GOT3 (cell line): ENCODE data around the gene LRRC23.
A peak's percentile ranks its signal among the peaks of the same experiment; 100 is the strongest.
"Not testable (repeated sequence)": the region's sequence is repeated elsewhere in the genome, so short reads cannot be mapped to it uniquely, and the experiment has no call there.

Source experiments
- DNase-seq: peaks from one replicate; lab custom pipeline; 2025; ENCODE audit warnings: mixed read lengths; lab: John Stamatoyannopoulos, UW

The LRRC23 gene

DNA sequence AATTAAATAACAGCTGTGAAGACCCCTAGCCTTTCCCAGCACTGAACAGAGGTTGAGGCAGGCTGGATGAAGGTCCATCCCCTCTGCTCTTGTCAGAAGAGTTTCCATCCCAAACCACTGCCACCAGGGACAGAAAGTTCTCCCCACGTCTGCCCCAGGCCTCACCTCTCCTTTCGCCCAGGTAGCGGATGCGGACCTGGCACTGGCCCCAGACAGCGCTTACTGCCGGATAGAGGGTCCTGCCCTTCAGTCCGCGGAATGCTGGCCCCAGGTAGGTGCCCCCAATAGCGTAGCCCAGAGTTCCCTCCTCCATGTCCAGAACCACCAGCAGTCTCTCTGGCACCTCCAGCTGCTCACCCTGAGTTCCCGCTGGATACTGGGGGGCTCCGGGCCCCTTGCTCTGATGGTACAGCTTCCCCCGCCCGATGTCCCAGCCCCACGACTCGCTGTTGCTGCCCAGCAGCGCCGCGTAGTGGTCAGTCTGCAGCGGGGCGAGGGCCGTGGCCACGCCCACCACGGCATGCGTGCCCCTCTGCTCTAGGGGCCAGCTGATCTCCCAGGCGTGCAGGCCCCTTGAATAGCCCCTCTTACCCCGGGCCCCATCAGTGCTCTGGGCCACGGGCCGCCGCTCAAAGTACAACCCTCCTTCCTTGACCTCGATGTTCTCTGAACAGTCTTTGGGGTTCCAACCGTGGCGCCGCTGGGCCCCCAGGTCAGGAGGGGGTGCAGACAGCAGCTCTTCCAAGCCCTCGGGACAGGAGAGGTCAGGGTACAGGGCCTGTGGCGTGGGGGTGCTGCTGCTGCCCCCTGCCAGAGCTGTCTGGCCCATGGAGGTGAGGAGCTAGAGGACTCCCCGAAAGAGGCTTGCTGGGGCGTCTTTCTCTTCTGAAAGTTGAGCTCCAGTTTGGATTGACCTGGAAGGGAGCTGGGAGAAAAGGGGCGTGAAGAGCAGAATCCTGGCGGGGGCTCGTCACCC, 32.3 kb upstream of the LRRC23 start:
- DNase-seq = peak; percentile 52

DNA sequence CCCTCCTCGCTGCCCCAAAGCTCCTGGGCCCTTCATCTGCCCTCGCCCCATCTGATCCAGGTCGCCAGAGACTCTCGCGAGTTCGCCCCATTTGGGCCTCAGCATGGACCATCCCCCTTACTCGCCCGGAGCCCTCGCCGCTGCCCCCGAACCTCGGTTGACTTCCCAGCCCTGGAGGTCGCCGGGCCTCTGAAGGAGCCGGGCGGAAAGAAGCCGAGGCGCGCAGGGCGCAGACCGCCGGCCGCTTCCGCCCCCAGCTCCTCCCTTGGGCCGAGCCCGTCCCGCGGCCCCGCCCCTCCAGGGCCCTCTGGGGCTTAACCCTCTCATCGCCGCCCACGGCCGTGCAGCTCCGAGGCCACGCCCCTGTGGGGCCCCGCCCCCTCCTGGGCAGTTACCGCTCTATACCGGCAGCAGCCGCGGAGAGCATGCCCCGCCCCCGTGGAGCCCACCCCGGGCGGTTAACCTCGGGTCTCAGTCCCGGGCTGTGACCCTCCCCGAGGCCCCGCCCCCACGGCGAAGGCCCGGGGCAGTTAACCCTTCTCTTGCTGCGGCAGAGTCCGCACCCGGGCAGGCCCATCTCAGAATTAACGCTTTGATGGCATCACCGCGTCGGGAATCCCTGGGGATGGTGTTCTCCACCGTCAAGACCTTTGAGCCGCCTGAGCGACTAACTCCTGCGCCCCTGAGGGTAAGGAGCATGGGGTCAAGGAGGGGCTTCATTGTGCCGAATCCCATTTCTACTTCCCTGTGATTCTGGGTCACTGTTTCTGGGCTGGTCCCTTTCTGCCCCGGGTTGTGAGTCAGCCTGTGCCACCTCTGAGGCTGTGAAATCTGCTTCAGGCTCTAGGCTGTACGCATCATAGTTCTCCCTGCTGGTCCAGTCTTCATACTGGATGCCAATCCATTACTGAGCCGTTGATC, 31.3 kb upstream of the LRRC23 start, which contains the start of gene SPSB2:
SPSB2 (minus strand) TSS at position 210 of the 921 bp plus-strand sequence. CDS start 402 bp downstream, outside the sequence.
- DNase-seq = peak; percentile 97

DNA sequence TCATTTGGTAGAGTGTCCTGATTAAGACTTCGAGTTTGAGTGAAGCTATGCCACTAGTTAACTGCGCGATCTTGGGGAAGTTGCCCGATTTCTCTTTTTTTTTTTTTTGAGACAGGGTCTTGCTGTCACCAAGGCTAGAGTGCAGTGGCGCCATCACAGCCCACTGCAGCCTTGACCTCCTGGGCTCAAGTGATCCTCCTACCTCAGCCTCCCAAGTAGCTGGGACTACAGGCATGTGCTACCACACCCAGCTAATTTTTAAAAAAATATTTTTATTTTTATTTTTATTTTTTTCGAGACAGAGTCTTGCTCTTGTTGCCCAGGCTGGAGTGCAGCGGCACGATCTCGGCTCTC, 30.6 kb upstream of the LRRC23 start:
- DNase-seq = not testable (repeated sequence)

DNA sequence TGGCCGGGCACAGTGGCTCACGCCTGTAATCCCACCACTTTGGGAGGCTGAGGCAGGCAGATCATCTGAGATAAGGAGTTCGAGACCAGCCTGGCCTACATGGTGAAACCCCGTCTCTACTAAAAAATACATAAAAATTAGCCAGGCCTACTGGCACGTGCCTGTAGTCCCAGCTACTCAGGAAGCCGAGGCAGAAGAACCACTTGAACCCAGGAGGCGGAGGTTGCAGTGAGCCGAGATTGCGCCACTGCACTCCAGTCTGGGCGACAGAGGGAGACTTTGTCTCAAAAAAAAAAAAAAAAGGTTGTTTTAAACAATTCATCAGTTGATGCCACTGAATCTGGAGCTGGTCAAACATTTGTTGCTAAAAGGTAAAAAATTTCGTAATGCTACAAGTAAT, 24.8 kb upstream of the LRRC23 start:
- not testable (repeated sequence) for DNase-seq

DNA sequence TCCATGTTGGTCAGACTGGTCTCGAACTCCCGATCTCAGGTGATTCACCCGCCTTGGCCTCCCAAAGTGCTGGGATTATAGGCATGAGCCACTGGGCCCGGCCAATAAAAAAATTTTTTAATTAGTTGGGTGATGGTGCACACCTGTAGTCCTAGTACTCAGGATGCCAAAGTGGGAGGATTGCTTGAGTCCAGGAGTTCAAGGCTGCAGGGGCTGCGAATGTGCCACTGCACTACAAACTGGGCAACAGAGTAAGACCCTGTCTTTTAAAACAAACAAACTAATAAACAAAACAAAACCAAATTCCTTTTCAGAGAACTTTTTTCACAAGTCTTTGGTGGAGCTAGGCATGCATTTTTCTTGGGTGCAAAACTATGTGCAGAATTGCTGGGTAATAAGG, 21.4 kb upstream of the LRRC23 start:
- DNase-seq = no peak

DNA sequence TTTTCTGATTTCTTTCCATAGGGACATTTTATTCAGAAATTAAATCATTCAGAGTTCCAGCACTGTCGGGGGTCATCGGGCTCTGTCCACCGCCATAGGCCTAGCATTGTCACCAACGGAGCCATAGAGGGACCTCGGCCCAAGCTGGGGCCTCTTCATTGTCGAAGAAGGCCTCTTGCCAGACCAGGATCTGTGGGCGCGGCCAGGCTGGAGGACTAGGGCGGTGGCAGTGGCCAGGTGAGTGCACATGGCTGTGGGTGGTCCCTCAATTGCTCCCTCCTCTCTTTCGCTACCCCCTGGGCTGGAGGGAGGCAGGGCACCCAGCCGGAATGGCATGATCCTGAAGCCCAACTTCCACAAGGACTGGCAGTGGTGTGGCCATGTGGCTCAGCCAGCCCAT, 20.9 kb upstream of the LRRC23 start:
- DNase-seq = no peak

DNA sequence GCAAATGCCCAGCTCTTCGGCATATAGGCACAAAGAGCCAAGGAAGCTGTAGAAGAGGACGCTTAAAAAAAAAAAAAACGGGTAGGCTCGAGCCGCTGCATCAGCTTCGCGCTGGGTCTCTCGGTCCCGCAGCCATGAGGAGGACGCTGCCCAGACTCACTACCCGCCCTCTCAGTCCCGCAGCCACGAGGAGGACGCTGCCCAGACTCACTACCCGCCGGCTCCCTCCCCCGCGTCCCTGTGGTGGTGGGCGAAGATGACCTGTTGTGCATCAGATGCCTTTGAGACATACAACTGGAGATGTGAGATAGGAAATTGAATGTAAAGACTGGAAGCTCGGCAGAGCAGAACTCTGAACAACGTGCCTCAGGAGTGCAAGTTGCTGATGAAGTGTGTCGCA, 20.1 kb upstream of the LRRC23 start:
- no peak for DNase-seq

DNA sequence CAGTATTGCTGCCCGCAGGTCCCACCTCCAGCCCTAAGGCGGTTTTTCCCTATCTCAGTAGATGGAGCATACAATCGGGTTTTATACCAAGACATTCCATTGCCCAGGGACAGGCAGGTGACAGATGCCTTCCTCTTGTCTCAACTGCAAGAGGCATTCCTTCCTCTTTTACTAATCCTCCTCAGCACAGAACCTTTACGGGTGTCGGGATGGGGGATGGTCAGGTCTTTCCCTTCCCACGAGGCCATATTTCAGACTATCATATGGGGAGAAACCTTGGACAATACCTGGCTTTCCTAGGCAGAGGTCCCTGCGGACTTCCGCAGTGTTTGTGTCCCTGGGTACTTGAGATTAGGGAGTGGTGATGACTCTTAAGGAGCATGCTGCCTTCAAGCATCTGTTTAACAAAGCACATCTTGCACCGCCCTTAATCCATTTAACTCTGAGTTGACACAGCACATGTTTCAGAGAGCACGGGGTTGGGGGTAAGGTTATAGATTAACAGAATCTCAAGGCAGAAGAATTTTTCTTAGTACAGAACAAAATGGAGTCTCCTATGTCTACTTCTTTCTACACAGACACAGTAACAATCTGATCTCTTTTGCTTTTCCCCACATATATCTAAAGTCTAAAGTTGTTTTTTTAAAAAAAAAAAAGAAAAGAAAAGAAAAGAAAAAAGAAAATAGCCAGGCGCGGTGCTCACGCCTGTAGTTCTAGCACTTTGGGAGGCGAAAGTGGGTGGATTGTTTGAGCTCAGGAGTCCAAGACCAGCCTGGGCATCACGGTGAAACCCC, 18.2 kb upstream of the LRRC23 start:
- DNase-seq = not testable (repeated sequence)

DNA sequence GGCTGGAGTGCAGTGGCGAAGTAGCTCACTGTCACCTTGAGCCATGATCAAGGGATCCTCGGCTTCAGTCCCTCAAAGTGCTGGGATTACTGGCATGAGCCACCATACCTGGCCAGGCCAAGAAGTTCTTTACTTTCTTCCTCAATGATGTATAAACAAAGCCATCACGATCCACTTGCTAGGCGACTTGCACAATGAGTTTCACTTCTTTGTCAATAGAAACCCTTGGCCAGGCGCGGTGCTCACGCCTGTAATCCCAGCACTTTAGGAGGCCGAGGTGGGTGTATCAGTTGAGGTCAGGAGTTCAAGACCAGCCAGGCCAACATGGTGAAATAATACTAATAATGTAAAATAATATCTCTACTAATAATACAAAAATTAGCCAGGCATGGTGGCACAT, 17.2 kb upstream of the LRRC23 start:
- DNase-seq = no peak

DNA sequence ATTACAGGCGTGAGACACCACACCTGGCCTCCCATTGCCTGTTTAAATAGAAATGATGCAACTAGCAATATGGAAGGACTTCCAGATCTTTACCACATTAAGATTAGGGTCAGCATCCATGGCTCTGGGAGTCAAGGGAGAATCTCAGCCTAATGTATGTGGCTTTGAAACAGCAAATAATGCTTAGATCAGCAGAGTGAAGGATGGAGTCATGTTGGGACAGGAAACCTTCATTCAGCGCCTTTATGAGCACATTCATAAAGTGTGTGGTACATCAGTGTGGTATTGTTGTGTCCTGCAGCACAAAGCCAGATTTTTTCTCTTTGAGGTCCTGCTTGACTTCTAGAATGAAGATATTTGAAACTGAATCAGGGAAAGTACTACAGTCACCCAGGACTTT, 16.3 kb upstream of the LRRC23 start:
- DNase-seq = no peak

DNA sequence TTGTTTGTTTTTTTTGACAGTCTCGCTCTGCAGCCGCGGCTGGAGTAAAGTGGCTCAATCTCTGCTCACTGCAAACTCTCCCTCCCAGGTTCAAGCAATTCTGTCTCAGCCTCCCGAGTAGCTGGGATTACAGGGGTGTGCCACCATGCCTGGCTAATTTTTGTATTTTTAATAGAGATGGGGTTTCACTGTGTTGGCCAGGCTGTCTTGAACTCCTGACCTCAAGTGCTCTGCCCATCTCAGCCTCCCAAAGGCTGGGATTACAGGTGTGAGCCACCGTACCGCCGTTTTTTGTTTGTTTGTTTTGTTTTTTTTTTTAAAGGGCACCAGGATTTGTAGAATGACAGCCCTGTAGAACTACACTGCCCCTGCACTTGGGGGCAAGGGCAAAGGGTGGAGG, 15.8 kb upstream of the LRRC23 start:
- DNase-seq = not testable (repeated sequence)

DNA sequence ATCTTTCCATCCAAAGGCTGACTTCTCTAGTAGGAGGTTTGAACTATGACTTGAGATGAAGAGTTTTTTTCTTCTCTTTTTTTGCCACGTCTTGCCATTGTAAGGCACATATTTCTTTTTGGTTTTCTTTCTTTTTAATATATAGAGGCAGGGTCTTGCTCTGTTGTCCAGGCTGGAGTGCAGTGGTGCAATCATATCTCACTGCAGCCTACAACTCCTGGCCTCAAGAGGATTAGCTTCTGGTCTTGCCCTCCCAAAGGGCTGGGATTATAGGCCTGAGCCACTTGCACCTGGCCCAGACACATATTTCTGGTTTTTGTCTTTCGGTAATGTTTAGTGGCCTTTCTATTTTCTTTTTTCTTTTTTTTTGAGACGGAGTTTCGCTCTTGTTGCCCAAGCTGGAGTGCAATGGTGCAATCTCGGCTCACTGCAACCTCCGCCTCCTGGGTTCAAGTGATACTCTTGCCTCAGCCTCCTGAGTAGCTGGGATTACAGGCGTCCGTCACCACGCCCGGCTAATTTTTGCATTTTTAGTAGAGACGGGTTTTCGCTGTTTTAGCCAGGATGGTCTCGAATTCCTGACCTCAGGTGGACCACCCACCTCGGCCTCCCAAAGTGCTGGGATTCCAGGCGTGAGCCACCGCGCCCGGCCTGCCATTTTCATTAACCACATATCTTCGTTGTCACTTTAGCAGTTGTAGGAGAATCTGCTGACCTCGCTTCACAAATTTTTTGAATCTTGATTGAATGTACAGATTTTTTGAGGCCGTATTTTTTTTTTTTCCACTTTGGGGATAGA, 14.6 kb upstream of the LRRC23 start:
- not testable (repeated sequence) for DNase-seq

DNA sequence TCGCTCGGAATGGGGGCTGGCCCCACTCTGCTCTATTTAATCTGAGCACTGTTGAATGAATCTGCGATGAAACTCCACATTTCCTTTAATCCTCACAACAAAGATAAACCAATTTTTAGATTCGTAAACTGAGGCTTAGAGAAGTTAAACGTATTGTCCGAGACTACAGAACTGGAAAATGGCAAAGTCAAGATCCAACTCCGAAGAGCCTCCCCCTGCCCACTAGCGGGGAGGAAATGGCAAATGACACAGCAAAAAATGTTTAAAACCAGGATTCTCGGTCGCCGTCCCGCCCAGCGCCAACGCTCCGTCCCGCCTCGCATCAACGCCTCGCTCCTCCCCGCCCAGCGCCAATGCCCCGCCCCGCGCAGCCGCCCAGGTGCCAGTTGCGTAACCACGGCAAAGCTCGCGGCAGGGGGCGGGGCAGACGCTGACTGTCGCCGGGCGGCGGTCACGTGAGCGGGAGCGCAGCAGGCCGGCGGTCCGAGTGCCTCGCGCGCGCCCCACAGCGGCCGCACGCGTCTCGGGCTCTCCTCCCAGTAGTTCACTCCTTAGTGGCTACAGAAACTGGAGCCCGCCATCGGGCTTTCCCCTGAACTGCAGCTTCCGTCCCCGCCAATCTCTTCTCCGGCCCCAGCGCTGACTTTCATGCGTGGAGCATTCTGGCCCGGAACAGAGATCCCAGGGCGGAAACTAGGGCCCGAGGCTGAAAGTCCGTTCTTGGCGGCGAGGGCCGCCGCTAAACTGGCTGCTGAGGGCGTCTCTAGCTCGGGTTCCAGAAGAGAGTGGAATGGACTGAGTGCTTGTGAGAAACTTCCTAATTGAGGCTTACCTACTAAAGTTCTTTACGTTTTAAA, 13.6 kb upstream of the LRRC23 start:
- peak; percentile 96 for DNase-seq

DNA sequence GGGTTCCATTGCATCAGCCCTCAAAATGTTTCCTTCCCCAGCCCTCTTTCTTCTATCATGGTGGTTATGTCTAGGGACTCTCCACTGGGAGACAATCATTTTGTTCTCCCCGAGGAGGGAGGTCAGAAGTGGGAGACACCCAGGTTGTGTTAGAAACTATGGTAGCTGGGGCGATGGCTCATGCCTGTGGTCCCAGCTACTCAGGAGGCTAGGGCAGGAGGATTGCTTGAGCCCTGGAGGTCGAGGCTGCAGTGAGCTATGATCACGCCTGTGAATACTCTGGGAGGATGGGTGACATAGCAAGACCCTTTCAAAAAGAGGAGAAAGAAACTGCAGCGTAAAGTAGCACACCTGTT, 13.0 kb upstream of the LRRC23 start:
- no peak for DNase-seq

DNA sequence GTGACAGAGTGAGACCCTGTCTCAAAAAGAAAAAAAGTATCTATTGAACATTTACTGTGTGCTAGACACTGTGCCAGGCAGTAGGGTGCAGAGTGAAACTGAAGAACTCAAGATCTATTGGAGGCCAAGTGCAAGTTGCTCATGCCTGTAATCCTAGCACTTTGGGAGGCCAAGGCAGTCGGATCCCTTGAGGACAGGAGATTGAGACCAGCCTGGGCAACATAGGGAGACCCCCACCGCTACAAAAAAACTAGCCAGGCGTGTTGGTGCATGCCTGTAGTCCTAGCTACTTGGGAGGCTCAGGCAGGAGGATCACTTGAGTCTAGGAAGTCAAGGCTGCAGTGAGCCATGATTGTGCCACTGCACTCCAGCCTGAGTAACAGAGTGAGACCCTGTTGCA, 11.9 kb upstream of the LRRC23 start:
- DNase-seq = not testable (repeated sequence)

DNA sequence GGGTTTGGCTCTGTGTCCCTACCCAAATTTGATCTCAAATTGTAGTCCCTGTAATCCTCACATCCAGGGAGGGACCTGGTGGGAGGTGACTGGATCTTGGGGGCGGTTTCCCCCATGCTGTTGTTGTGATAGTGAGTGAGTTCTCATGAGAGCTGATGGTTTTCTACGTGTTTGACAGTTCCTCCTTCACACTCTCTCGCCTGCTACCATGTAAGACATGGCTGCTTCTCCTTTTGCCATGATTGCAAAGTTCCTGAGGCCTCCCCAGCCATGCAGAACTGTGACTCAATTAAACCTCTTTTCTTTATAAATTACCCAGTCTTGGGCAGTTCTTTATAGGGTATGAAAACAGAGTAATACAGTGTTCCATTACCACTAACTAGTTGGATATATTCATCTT, 10.3 kb upstream of the LRRC23 start:
- no peak for DNase-seq

DNA sequence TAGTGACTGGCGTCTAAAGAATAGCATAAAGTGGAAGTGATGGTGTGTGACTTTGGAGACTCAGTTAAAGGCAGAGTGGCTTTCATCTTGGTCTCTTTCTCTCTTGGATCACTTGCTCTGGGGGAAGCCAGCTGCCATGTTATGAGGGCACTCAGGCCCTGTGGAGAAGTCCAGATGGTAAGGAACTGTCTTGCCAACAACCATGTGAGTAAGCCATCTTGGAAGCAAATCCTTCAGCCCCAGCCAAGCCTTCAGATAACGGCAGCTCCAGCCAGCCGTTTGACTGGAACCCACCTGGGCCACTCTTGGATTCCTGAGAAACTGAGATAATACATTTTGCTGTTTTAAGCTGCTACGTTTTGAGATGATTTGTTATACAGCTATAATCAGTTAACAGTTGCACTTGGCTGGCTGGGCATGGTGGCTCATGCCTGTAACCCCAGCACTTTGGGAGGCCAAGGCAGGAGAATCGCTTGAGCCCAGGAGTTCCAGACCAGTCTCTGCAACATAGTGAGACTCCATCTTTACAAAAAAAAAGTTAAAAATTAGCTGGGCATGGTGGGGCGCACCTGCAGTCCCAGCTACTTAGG, 7.7 kb upstream of the LRRC23 start:
- DNase-seq = no peak

DNA sequence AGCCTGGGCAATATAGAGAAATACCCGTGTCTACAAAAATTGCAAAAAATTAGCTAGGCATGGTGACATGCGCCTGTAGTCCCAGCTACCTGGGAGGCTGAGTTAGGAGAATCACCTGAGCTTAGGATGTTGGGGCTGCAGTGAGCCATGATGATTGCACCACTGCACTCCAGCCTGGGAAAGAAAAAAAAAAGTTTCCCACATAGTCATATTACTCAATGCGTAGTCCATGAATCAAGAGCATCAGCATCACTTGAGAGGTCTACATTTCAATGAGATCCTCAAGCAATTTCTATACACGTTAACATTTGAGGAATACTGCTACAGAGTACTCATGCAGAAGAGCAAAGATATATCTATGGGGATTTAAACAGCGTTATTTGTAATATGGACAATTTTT, 5.2 kb upstream of the LRRC23 start:
- DNase-seq = no peak

DNA sequence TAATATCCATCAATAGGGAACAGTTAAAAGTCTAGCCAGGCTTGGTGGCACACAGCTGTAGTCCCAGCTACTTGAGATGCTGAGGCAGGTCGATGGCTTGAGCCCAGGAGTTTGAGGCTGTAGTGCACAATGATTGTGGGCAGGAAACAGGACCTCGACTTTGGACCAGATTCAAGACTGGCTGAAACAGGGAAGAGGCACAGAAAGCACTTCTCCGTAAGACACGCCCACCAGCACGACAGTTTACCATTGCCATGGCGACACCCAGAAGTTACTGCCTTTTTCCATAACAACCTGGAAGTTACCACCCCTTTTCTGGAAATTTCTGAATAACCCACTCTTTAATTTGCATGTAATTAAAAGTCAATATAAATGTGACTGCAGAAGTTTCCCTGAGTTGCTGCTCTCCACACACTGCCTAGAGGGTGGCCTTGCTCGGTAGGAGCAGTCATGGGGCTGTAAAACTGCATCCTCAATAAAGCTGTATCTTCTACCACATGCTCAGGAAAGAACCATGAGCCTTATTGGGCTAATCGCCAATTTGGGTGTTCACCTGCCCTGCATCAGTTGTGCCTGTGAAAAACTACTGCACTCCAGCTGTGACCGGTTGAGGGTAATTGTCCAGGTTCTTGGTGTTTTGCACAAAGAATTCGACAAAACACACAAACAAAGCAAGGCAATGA, 4.6 kb upstream of the LRRC23 start:
- DNase-seq = no peak
